Caco-2 (cell line): Measurements from ENCODE around the gene PRDM15. TPM values are rescaled to one million over a fixed set of nuclear protein-coding genes. Genes with fewer than 3 reads are reported as not detected.
"Not testable (repeated sequence)": the region's sequence is repeated elsewhere in the genome, so short reads cannot be mapped to it uniquely, and the experiment has no call there.

ENCODE experiments used
- BruUV-seq: library from RNA; stranded (reverse); fragments of 400-500 nt; replicated peaks from 2 replicates; lab custom pipeline; 2021; lab: Mats Ljungman, UMichigan
- CTCF ChIA-PET: fragments of 300-600 bp; sonication (Branson Sonifier 250); formaldehyde crosslinking; loops from one replicate; lab custom pipeline; 2022; ENCODE audit warnings: antibody characterized with exemption; lab: Charles Lee
- POLR2A ChIA-PET: fragments of 300-600 bp; sonication (Branson Sonifier 250); formaldehyde crosslinking; loops from one replicate; lab custom pipeline; 2022; ENCODE audit warnings: antibody characterized with exemption; lab: Charles Lee
- DNase-seq, 2 experiments: peaks; one replicate each; pipeline versions ENCODE4 v3.0.0 to v3.0.0-alpha.2; 2020 to 2022
- H3K27me3 ChIP-seq: replicated peaks from 2 replicates; pipeline ENCODE4 v1.6.0; 2011; ENCODE audit warnings: low read length; ENCODE audit not compliant: control insufficient read depth, insufficient read depth
- H3K36me3 ChIP-seq: 2 replicates; pipeline ENCODE4 v1.5.1; 2011; ENCODE audit warnings: low read length; ENCODE audit not compliant: control insufficient read depth, insufficient read depth
- H3K4me1 ChIP-seq: fragments of 250-450 bp; sonication (Bioruptor Pico); 2 replicates; pipeline ENCODE4 v1.5.1; 2020; ENCODE audit warnings: mild to moderate bottlenecking
- H3K4me3 ChIP-seq: 2 replicates; pipeline ENCODE4 v1.5.1; 2011; ENCODE audit warnings: low read depth, mild to moderate bottlenecking, control low read depth, low read length
- H3K9me3 ChIP-seq: fragments of 250-450 bp; sonication (Bioruptor Pico); 2 replicates; pipeline ENCODE4 v1.5.1; 2020; ENCODE audit warnings: mild to moderate bottlenecking, moderate library complexity
- H3K27ac Mint-ChIP-seq: one replicate; pipeline ENCODE4 v1.8.0; 2022; ENCODE audit warnings: mixed read lengths; ENCODE audit not compliant: unreplicated experiment
- H3K27me3 Mint-ChIP-seq: one replicate; pipeline ENCODE4 v1.8.0; 2022; ENCODE audit warnings: mixed read lengths; ENCODE audit not compliant: insufficient read depth, unreplicated experiment
- H3K36me3 Mint-ChIP-seq: one replicate; pipeline ENCODE4 v1.8.0; 2022; ENCODE audit warnings: mild to moderate bottlenecking, mixed read lengths; ENCODE audit not compliant: insufficient read depth, unreplicated experiment
- H3K4me1 Mint-ChIP-seq: one replicate; pipeline ENCODE4 v1.8.0; 2022; ENCODE audit warnings: low read depth, mixed read lengths; ENCODE audit not compliant: unreplicated experiment
- H3K4me3 Mint-ChIP-seq: one replicate; pipeline ENCODE4 v1.8.0; 2022; ENCODE audit warnings: mild to moderate bottlenecking, moderate library complexity, mixed read lengths; ENCODE audit not compliant: unreplicated experiment
- H3K9me3 Mint-ChIP-seq: one replicate; pipeline ENCODE4 v1.8.0; 2022; ENCODE audit warnings: mixed read lengths; ENCODE audit not compliant: unreplicated experiment
- intact Hi-C: fragments of 100-400 bp; cut with micrococcal nuclease; formaldehyde crosslinking; loops from one replicate; pipeline ENCODE4 v1.10.0; 2022; ENCODE audit not compliant: unreplicated experiment
- total RNA-seq: library from RNA; stranded (reverse); gene quantifications from 2 replicates; pipeline ENCODE4 v1.2.3, GENCODE V29; 2022
- TF ChIP-seq, protein P1 (sequence below), 2 experiments: fragments of 200-600 bp in 1 of 2; IDR thresholded peaks; 1 replicate in 1 of 2; 2 replicates in 1 of 2; pipeline versions ENCODE4 v1.5.1 to v1.8.0; 2011 to 2022; ENCODE audit warnings: antibody characterized with exemption in 1 of 2, control low read depth in 1 of 2, inconsistent platforms in 1 of 2, low read depth in 1 of 2, low read length in 1 of 2, mild to moderate bottlenecking in 1 of 2, moderate library complexity in 1 of 2; ENCODE audit not compliant: insufficient read depth in 1 of 2, severe bottlenecking in 1 of 2, unreplicated experiment in 1 of 2

The PRDM15 gene
- total RNA-seq, 1 experiment from 2014 or later = 5.6 TPM

DNA sequence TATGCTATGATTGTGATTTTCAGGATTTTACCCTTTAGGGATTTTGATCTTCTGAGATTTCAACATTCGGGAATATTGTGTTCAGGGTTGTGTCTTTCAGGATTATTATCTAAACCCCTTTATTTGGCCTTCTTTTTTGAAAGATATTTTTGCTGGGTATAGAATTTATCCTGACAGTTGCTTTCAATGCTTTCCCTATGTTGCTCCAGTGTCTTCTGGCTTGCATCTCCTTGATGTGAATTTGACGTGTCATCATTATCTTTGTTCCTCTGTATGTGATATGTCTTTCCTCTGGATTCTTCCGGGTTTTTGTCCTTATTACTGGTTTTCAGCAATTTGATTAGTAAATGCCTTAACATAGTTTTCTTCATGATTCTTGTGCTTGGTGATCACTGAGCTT, 86.4 kb downstream of the PRDM15 start:
- no peak for DNase-seq
- no peaks in the 10 kb centered on the region for H3K4me1 Mint-ChIP-seq
- H3K4me3 ChIP-seq = no peak overlapping the region
- no peak overlapping the region for H3K27ac Mint-ChIP-seq
- CTCF ChIA-PET = no interaction called here
- peaks cover 11% of the 10 kb centered on the region; the same call in 1 of the 2 replicates for H3K9me3 ChIP-seq
- 0 out of 2 replicates have a peak, but pooled peaks cover 3% of the 10 kb centered on the region for H3K4me1 ChIP-seq
- H3K36me3 Mint-ChIP-seq = peaks cover 12% of the 10 kb centered on the region
- no peaks in the 10 kb centered on the region for H3K36me3 ChIP-seq
- no TSS peak for BruUV-seq
- intact Hi-C loops = no loop called here
- peaks cover 20% of the 10 kb centered on the region for H3K9me3 Mint-ChIP-seq
- POLR2A ChIA-PET = no interaction called here
- TF ChIP-seq, protein P1, sequence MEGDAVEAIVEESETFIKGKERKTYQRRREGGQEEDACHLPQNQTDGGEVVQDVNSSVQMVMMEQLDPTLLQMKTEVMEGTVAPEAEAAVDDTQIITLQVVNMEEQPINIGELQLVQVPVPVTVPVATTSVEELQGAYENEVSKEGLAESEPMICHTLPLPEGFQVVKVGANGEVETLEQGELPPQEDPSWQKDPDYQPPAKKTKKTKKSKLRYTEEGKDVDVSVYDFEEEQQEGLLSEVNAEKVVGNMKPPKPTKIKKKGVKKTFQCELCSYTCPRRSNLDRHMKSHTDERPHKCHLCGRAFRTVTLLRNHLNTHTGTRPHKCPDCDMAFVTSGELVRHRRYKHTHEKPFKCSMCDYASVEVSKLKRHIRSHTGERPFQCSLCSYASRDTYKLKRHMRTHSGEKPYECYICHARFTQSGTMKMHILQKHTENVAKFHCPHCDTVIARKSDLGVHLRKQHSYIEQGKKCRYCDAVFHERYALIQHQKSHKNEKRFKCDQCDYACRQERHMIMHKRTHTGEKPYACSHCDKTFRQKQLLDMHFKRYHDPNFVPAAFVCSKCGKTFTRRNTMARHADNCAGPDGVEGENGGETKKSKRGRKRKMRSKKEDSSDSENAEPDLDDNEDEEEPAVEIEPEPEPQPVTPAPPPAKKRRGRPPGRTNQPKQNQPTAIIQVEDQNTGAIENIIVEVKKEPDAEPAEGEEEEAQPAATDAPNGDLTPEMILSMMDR (IDR thresholded peaks at IDR 0.05; ENCODE audit: insufficient read depth in 1 of 2, low read depth in 1 of 2, low read length in 1 of 2, severe bottlenecking in 1 of 2, unreplicated experiment in 1 of 2) = no peak
- no peaks in the 10 kb centered on the region for H3K27me3 ChIP-seq
- H3K27me3 Mint-ChIP-seq = no peaks in the 10 kb centered on the region
- H3K4me3 Mint-ChIP-seq = no peak overlapping the region

DNA sequence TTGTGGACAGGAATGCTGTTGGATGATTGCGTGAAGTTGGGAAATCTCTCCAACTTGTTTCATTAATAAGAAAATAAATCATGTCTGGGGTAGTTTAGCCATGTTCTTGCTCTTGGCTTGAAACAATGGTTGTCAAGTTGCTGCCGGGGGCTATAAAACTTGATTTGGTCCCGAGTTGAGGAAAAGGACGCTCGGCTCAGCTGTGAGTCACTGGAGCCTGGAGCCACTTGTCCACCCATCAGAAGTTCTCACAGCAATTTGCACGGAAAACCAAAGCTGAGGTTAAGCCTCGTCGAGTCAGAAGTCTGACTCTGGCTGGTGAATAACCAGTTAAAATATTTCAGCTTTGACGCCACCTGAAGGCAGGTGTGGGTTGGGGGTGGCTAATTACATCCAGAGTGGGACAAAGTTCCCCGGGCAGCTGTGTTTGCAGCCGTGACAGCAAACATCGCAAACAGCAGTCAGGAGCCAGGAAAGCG, 92.6 kb downstream of the PRDM15 start:
- Mint-ChIP-seq H3K9me3 (peaks cover 10% of the 10 kb centered on the region), H3K27ac (peak overlapping the region; percentile 67), H3K4me3 (peak overlapping the region; percentile 5), H3K27me3 (no peaks in the 10 kb centered on the region), H3K36me3 (peaks cover 6% of the 10 kb centered on the region), H3K4me1 (peaks cover 24% of the 10 kb centered on the region)
- intact Hi-C loops = no loop called here
- TF ChIP-seq, protein P1 (IDR thresholded peaks at IDR 0.05; ENCODE audit: insufficient read depth in 1 of 2, low read depth in 1 of 2, low read length in 1 of 2, severe bottlenecking in 1 of 2, unreplicated experiment in 1 of 2) = no peak
- BruUV-seq = no TSS peak
- H3K4me1 ChIP-seq = peaks cover 26% of the 10 kb centered on the region
- CTCF ChIA-PET = interaction anchor here (0.6 to 1.3 kb wide), 2 partner anchors 8 to 33 kb away, joined by 3 to 4 read pairs; no protein-coding TSS in a partner anchor
- no peak overlapping the region for H3K4me3 ChIP-seq
- peak; percentile 67 to 75 for DNase-seq
- no peaks in the 10 kb centered on the region for H3K27me3 ChIP-seq
- no peaks in the 10 kb centered on the region for H3K36me3 ChIP-seq
- POLR2A ChIA-PET = interaction anchor here (0.6 to 0.7 kb wide), 4 partner anchors 18 to 197 kb away, joined by 3 to 9 read pairs (median 5); no protein-coding TSS in a partner anchor
- no peaks in the 10 kb centered on the region for H3K9me3 ChIP-seq

DNA sequence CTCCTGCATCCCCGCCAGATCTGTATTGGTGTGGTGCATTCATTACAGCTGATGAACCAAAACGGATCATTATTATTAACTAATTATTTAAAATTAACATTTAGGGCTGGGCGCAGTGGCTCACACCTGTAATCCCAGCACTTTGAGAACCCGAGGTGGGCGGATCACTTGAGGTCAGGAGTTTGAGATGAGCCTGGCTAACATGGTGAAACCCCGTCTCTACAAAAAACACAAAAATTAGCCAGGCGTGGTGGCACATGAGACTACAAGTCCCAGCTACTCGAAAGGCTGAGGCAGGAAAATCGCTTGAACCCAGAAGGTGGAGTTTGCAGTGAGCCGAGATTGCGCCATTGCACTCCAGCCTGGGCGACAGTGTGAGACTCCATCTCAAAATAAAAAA, 93.9 kb downstream of the PRDM15 start:
- BruUV-seq, H3K27me3 Mint-ChIP-seq, intact Hi-C loops, DNase-seq, H3K4me3 ChIP-seq, H3K27ac Mint-ChIP-seq, H3K36me3 Mint-ChIP-seq, H3K9me3 Mint-ChIP-seq, H3K36me3 ChIP-seq, H3K27me3 ChIP-seq, H3K9me3 ChIP-seq, POLR2A ChIA-PET, H3K4me3 Mint-ChIP-seq: not testable (repeated sequence)
- CTCF ChIA-PET = interaction anchor here (0.7 kb wide), 1 partner anchor 20 kb away, joined by 4 read pairs; no protein-coding TSS in a partner anchor
- peaks cover 26% of the 10 kb centered on the region for H3K4me1 ChIP-seq
- H3K4me1 Mint-ChIP-seq = peaks cover 31% of the 10 kb centered on the region
